ENCODE results near the gene INPP5A.

DNA sequence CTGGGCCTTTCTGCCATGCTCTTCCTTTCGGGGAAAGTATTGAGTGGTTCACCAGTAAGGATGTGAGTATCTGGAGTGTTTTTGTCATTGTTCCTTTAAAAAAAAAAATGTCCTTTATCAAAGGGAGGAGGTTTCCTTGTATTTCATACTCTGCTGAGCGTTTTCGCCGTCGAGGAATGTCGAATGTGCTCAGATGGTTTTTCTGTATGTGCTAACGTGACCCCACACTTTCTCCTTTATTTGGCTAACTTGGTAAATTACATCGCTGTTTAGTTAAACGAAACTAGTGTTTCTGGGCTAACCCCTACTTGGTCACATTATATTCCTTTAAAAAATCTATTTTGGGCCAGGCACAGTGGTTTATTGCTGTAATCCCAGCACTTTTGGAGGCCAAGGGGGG is 45.9 kb downstream of the INPP5A start:
- TF ChIP-seq, protein P1, sequence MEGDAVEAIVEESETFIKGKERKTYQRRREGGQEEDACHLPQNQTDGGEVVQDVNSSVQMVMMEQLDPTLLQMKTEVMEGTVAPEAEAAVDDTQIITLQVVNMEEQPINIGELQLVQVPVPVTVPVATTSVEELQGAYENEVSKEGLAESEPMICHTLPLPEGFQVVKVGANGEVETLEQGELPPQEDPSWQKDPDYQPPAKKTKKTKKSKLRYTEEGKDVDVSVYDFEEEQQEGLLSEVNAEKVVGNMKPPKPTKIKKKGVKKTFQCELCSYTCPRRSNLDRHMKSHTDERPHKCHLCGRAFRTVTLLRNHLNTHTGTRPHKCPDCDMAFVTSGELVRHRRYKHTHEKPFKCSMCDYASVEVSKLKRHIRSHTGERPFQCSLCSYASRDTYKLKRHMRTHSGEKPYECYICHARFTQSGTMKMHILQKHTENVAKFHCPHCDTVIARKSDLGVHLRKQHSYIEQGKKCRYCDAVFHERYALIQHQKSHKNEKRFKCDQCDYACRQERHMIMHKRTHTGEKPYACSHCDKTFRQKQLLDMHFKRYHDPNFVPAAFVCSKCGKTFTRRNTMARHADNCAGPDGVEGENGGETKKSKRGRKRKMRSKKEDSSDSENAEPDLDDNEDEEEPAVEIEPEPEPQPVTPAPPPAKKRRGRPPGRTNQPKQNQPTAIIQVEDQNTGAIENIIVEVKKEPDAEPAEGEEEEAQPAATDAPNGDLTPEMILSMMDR (CRISPR knock-in tag; IDR thresholded peaks at IDR 0.05): no peak
- TF ChIP-seq KDM5B (CRISPR knock-in tag; IDR thresholded peaks at IDR 0.05; ENCODE audit: borderline replicate concordance) (no peak), CBX2 (IDR thresholded peaks at IDR 0.05; ENCODE audit: low read depth, low read length) (no peak), CBX2 (CRISPR knock-in tag; IDR thresholded peaks at IDR 0.05; ENCODE audit: low read depth) (no peak), ZNF432 (CRISPR knock-in tag; IDR thresholded peaks at IDR 0.05; ENCODE audit: borderline replicate concordance) (no peak), NCOA2 (CRISPR knock-in tag; IDR thresholded peaks at IDR 0.05) (no peak), CHD4 (IDR thresholded peaks at IDR 0.05; ENCODE audit: borderline replicate concordance, low read length) (no peak), EZH2 (conservative IDR thresholded peaks at IDR 0.05; ENCODE audit: low read depth, low read length) (no peak)
- TF ChIP-seq, protein P2, sequence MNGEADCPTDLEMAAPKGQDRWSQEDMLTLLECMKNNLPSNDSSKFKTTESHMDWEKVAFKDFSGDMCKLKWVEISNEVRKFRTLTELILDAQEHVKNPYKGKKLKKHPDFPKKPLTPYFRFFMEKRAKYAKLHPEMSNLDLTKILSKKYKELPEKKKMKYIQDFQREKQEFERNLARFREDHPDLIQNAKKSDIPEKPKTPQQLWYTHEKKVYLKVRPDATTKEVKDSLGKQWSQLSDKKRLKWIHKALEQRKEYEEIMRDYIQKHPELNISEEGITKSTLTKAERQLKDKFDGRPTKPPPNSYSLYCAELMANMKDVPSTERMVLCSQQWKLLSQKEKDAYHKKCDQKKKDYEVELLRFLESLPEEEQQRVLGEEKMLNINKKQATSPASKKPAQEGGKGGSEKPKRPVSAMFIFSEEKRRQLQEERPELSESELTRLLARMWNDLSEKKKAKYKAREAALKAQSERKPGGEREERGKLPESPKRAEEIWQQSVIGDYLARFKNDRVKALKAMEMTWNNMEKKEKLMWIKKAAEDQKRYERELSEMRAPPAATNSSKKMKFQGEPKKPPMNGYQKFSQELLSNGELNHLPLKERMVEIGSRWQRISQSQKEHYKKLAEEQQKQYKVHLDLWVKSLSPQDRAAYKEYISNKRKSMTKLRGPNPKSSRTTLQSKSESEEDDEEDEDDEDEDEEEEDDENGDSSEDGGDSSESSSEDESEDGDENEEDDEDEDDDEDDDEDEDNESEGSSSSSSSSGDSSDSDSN (CRISPR knock-in tag; IDR thresholded peaks at IDR 0.05): no peak
- TF ChIP-seq, protein P3, sequence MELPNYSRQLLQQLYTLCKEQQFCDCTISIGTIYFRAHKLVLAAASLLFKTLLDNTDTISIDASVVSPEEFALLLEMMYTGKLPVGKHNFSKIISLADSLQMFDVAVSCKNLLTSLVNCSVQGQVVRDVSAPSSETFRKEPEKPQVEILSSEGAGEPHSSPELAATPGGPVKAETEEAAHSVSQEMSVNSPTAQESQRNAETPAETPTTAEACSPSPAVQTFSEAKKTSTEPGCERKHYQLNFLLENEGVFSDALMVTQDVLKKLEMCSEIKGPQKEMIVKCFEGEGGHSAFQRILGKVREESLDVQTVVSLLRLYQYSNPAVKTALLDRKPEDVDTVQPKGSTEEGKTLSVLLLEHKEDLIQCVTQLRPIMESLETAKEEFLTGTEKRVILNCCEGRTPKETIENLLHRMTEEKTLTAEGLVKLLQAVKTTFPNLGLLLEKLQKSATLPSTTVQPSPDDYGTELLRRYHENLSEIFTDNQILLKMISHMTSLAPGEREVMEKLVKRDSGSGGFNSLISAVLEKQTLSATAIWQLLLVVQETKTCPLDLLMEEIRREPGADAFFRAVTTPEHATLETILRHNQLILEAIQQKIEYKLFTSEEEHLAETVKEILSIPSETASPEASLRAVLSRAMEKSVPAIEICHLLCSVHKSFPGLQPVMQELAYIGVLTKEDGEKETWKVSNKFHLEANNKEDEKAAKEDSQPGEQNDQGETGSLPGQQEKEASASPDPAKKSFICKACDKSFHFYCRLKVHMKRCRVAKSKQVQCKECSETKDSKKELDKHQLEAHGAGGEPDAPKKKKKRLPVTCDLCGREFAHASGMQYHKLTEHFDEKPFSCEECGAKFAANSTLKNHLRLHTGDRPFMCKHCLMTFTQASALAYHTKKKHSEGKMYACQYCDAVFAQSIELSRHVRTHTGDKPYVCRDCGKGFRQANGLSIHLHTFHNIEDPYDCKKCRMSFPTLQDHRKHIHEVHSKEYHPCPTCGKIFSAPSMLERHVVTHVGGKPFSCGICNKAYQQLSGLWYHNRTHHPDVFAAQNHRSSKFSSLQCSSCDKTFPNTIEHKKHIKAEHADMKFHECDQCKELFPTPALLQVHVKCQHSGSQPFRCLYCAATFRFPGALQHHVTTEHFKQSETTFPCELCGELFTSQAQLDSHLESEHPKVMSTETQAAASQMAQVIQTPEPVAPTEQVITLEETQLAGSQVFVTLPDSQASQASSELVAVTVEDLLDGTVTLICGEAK (IDR thresholded peaks at IDR 0.05): no peak
- TF ChIP-seq, protein P3 (CRISPR knock-in tag; IDR thresholded peaks at IDR 0.05): no peak

Measured in HepG2 (cell line).